ENCODE measurements around the gene TNIK.

DNA sequence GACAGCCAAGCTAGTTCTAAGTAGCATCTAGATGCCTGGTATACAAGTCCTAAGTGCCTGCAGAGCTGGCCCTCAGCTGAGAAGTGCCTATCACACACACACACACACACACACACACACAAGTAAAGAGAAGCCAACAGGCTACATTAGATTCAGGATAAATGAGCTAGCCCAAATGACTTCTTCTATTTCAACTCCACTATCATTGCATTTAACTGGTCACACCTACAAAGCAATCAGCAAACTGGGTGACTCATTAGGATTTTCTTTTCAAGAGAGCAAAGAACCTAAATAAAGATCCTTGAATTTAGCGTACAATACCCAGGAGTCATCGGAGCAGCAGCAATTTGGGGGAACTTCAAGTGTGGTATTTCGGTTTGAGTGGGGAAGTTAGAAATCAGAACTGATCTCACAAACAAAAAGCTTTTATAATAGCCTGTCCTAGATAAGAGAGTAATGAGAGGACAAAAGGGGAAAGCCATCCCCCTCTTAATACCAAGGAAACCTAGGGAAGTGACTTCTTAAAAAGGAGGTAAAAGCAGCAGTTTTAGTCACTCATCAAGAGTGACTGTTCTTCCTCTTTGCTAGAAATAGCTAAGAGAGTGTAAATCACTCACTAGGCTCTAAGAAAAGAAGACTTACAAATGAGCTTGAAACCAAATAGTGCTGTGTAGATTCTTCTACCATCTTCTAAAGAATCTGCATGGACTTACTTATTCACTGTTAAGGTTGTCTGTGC, 112.7 kb downstream of the TNIK start:
- TF ChIP-seq GABPA (IDR thresholded peaks at IDR 0.05 in 1 of 2, conservative IDR thresholded peaks at IDR 0.05 in 1 of 2) (no peak), RAD21 (IDR thresholded peaks at IDR 0.05) (no peak), YY1 (IDR thresholded peaks at IDR 0.05) (no peak), ZBTB33 (IDR thresholded peaks at IDR 0.05) (no peak), SP1 (IDR thresholded peaks at IDR 0.05) (no peak), CTCF (IDR thresholded peaks at IDR 0.05; ENCODE audit: low read depth, low read length, missing input control) (no peak), FOXA1 (IDR thresholded peaks at IDR 0.05) (no peak)
- TF ChIP-seq, protein P1, sequence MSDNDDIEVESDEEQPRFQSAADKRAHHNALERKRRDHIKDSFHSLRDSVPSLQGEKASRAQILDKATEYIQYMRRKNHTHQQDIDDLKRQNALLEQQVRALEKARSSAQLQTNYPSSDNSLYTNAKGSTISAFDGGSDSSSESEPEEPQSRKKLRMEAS (IDR thresholded peaks at IDR 0.05), result no peak
- TF ChIP-seq, protein P2, sequence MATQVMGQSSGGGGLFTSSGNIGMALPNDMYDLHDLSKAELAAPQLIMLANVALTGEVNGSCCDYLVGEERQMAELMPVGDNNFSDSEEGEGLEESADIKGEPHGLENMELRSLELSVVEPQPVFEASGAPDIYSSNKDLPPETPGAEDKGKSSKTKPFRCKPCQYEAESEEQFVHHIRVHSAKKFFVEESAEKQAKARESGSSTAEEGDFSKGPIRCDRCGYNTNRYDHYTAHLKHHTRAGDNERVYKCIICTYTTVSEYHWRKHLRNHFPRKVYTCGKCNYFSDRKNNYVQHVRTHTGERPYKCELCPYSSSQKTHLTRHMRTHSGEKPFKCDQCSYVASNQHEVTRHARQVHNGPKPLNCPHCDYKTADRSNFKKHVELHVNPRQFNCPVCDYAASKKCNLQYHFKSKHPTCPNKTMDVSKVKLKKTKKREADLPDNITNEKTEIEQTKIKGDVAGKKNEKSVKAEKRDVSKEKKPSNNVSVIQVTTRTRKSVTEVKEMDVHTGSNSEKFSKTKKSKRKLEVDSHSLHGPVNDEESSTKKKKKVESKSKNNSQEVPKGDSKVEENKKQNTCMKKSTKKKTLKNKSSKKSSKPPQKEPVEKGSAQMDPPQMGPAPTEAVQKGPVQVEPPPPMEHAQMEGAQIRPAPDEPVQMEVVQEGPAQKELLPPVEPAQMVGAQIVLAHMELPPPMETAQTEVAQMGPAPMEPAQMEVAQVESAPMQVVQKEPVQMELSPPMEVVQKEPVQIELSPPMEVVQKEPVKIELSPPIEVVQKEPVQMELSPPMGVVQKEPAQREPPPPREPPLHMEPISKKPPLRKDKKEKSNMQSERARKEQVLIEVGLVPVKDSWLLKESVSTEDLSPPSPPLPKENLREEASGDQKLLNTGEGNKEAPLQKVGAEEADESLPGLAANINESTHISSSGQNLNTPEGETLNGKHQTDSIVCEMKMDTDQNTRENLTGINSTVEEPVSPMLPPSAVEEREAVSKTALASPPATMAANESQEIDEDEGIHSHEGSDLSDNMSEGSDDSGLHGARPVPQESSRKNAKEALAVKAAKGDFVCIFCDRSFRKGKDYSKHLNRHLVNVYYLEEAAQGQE (IDR thresholded peaks at IDR 0.05), result no peak
